GM12864 (cell line): ENCODE results near the gene SEL1L.

Experiments
- DNase-seq: peaks from one replicate; pipeline ENCODE4 v3.0.0-alpha.2; 2011; ENCODE audit warnings: low read depth
- H3K4me3 ChIP-seq: 2 replicates; pipeline ENCODE4 v1.5.1; 2011; ENCODE audit warnings: mild to moderate bottlenecking, low read depth, low read length, control low read depth
- TF ChIP-seq, protein P1 (sequence below): IDR thresholded peaks from 2 replicates; pipeline ENCODE4 v1.5.1; 2011; ENCODE audit warnings: low read depth, mild to moderate bottlenecking, moderate library complexity, low read length, control low read depth, inconsistent platforms; ENCODE audit errors: missing control alignments

The SEL1L gene

DNA sequence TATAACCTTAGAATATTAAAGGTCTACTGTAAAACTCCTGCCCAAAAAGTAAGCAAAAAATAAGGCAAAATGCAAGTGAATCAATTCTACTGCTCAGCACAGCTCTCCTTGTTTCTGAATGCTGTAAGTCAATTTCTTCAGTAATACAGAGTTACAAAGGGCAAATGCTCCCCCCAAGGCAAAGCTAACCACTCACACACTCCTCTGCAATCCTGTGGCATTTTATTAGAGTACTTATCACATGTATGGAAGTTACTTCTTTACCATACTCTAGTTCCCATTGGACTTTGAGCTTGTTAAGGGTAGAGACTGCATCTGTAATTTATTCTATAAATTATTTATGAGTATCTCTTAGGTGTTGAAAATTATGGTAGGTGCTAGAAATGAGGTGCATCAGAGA lies 27.2 kb downstream of the SEL1L start:
- H3K4me3 ChIP-seq = no peak overlapping the region
- TF ChIP-seq, protein P1, sequence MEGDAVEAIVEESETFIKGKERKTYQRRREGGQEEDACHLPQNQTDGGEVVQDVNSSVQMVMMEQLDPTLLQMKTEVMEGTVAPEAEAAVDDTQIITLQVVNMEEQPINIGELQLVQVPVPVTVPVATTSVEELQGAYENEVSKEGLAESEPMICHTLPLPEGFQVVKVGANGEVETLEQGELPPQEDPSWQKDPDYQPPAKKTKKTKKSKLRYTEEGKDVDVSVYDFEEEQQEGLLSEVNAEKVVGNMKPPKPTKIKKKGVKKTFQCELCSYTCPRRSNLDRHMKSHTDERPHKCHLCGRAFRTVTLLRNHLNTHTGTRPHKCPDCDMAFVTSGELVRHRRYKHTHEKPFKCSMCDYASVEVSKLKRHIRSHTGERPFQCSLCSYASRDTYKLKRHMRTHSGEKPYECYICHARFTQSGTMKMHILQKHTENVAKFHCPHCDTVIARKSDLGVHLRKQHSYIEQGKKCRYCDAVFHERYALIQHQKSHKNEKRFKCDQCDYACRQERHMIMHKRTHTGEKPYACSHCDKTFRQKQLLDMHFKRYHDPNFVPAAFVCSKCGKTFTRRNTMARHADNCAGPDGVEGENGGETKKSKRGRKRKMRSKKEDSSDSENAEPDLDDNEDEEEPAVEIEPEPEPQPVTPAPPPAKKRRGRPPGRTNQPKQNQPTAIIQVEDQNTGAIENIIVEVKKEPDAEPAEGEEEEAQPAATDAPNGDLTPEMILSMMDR = no peak
- DNase-seq = no peak

- DNase-seq = no peak
- TF ChIP-seq, protein P1 = no peak
- no peak overlapping the region for H3K4me3 ChIP-seq
Measured at GRCh38 chr14:81504864-81505263, 28.8 kb downstream of the SEL1L start.

DNA sequence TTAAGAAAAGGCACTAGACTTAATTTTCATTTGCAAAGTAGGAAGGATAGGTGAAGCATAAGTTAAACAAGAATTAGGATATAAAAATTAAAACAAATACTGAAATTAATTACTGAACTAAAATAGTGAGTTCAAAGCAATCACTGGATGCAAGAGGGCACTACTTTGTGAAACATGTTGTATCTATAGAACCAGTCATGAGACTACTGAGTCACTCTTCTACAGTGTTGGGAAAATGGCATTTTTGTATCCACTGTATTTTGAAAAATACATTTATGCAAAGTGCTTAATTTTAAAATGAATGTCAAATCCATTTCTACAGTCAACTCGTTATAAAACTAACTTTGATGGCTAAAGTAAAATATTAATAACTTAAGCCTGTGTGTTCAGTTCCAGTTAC lies 47.9 kb downstream of the SEL1L start:
- no peak overlapping the region for H3K4me3 ChIP-seq
- TF ChIP-seq, protein P1 = no peak
- no peak for DNase-seq

GRCh38 chr14:81485372-81485771 lies 48.3 kb downstream of the SEL1L start:
- no peak overlapping the region for H3K4me3 ChIP-seq
- TF ChIP-seq, protein P1 = no peak
- no peak for DNase-seq

DNA sequence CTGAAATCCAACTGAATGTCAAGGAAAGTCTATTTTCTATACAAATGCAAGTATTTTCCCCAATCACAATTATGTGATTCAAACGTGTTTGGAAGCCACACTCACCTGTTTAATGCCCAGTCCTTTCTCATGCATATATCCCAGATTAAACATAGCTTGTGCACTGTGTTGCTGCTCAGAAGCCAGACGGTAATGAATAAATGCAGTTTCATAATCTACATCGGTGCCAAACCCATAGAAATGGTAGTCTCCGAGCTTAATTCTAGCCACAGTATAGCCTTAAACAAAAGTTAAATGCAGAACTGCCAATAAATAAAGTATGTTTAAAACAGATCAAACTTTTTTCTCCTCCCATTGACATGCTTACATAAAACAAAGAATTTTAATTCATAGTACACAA lies 49.5 kb downstream of the SEL1L start:
- H3K4me3 ChIP-seq = no peak overlapping the region
- DNase-seq = no peak
- TF ChIP-seq, protein P1 = no peak

DNA sequence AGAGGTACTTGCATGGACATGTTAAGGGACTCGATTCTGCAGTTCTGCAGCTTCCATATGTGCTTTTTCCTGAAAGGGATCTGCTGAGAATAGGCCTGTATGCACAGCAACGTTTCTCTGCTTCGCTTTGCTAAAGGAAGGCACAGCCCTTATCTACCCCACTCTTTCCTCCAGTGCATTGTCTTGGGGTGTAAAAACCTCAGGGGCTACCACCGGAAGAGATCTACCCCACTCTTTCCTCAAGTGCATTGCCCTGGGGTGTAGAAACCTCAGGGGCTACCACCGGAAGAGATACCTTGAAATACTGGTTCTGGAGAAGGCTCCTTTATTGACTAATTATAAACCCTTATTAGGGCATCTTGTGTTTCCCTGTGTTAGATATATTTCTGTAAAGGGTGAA lies 52.9 kb downstream of the SEL1L start:
- H3K4me3 ChIP-seq = no peak overlapping the region
- TF ChIP-seq, protein P1 = no peak
- DNase-seq = no peak

DNA sequence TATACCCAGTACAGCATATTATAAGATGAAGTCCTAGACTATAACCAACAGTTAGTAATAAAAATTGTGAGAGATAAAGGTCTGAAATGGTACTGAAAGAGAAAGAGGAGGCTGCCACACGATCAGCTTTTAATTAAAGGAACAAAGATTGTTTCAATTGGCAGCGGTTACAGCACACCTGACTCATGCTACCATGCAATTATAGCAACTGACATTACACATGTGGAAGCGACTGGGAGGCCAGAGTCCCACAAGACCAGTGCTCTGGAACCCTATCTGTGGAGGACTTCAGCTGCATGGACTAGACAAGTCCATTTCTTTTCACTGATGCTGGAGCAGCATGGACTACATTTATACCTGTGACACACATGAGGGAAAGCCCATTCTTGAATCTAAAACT lies 55.2 kb downstream of the SEL1L start:
- no peak for DNase-seq
- TF ChIP-seq, protein P1 = no peak

More for the DNA sequence above, 55.2 kb downstream of the SEL1L start:
- H3K4me3 ChIP-seq = no peak overlapping the region
